Body of pancreas (tissue), 4 donors: Measurements from ENCODE around the gene PRR29. TPM values are rescaled to one million over a fixed set of nuclear protein-coding genes. Genes with fewer than 3 reads are reported as not detected.

Experiments
- ATAC-seq: fragments of 150-250 bp; one replicate; pipeline ENCODE4 v1.9.1; 2016
- DNase-seq, 4 donors: peaks; one replicate each; pipeline ENCODE4 v3.0.0-alpha.2; 2019
- H3K27ac ChIP-seq, 4 donors: fragments of 200-600 bp; sonication (generic); 1 replicate in 3 of 4; 2 replicates in 1 of 4; pipeline versions ENCODE4 v1.5.1 to v1.6.1; 2016 to 2019; ENCODE audit warnings: mild to moderate bottlenecking in 1 of 4, mixed read lengths in 1 of 4, moderate library complexity in 1 of 4
- H3K27me3 ChIP-seq, 2 donors: fragments of 200-600 bp; sonication (generic); one replicate each; pipeline ENCODE4 v1.6.0; 2016; ENCODE audit warnings: mild to moderate bottlenecking in 1 of 2
- H3K36me3 ChIP-seq, 2 donors: fragments of 200-600 bp; sonication (generic); replicated peaks in 1 of 2; 2 replicates each; pipeline ENCODE4 v1.5.1; 2016; ENCODE audit warnings: low read depth in 2 of 2; ENCODE audit not compliant: insufficient read depth in 1 of 2
- H3K4me1 ChIP-seq: fragments of 200-600 bp; sonication (generic); one replicate; pipeline ENCODE4 v1.6.0; 2016
- H3K4me3 ChIP-seq, 2 donors: fragments of 200-600 bp; sonication (generic); 1 replicate in 1 of 2; 2 replicates in 1 of 2; pipeline ENCODE4 v1.5.1; 2016 to 2019
- H3K9me3 ChIP-seq, 3 donors: fragments of 200-600 bp; sonication (generic); 1 replicate in 2 of 3; 2 replicates in 1 of 3; pipeline ENCODE4 v1.5.1; 2016
- POLR2A ChIP-seq, 3 donors: fragments of 450-650 bp; IDR thresholded peaks; one replicate each; pipeline ENCODE4 v1.6.1; 2016; ENCODE audit warnings: antibody characterized with exemption in 3 of 3, mild to moderate bottlenecking in 2 of 3
- WGBS, 2 donors: methylation state at CpG; one replicate each; pipeline ENCODE4 v1.1.5; 2017; 5-methylcytosine and 5-hydroxymethylcytosine counted together
- intact Hi-C: fragments of 100-400 bp; cut with DNase I; formaldehyde crosslinking; loops from one replicate; pipeline ENCODE4 v1.15.1; 2023
- total RNA-seq, 2 donors: library from RNA; depleted of rRNA; stranded (reverse); fragments of >200 nt; gene quantifications; one replicate each; pipeline ENCODE4 v1.1.0, GENCODE V29; 2016
- TF ChIP-seq, protein P1 (sequence below), 7 experiments: fragments of 450-650 bp in 4 of 7; fragments of 200-600 bp in 3 of 7; sonication (generic) in 3 of 7; IDR thresholded peaks; one replicate each; pipeline ENCODE4 v1.5.1; 2016 to 2019; ENCODE audit warnings: antibody characterized with exemption in 7 of 7

Gene PRR29
- total RNA-seq, 2 donors from 2014 or later: 0.52 to 1.6 TPM

DNA sequence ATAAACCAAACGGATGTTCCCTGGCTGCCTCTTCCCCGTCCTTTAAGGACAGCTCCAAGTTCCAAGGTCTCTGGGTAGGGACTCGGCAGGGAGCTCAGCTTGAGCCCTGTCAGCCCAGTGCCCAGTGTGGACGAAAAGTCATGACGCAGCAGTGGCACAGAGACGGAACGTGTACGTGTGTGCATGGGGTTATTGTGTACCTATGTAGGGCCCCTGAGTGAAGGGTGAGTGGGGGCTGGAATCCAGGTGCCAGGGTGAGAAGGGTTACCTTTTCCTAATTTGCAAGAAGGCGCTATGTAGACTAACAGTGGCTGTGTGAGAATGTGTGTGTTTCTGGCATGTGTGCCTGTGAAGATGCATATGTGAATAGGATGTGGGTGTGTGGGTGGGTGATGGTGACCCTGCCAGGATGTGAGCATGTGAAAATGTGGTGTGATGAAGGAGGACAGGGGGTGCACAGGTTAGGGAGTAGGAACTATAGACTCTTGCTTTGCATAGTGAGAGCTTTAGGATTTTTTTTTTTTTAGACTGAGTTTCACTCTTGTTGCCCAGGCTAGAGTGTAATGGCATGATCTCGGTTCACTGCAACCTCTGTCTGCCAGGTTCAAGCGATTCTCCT lies 31.4 kb upstream of the PRR29 start:
- Histone ChIP-seq H3K27me3 (no peaks in the 10 kb centered on the region), H3K36me3 (no peaks in the 10 kb centered on the region), H3K9me3 (no peaks in the 10 kb centered on the region), H3K4me1 (peaks cover 1% of the 10 kb centered on the region), H3K4me3 (no peak overlapping the region), H3K27ac (no peak overlapping the region)
- 62% methylated on average over 11 of the region's 11 CpGs for WGBS, 2 donors
- ATAC-seq (no peak), DNase-seq (no peak)
- TF ChIP-seq, protein P1, sequence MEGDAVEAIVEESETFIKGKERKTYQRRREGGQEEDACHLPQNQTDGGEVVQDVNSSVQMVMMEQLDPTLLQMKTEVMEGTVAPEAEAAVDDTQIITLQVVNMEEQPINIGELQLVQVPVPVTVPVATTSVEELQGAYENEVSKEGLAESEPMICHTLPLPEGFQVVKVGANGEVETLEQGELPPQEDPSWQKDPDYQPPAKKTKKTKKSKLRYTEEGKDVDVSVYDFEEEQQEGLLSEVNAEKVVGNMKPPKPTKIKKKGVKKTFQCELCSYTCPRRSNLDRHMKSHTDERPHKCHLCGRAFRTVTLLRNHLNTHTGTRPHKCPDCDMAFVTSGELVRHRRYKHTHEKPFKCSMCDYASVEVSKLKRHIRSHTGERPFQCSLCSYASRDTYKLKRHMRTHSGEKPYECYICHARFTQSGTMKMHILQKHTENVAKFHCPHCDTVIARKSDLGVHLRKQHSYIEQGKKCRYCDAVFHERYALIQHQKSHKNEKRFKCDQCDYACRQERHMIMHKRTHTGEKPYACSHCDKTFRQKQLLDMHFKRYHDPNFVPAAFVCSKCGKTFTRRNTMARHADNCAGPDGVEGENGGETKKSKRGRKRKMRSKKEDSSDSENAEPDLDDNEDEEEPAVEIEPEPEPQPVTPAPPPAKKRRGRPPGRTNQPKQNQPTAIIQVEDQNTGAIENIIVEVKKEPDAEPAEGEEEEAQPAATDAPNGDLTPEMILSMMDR (IDR thresholded peaks at IDR 0.05): no peak
- TF ChIP-seq POLR2A (IDR thresholded peaks at IDR 0.05): no peak
- intact Hi-C loops: no loop called here

DNA sequence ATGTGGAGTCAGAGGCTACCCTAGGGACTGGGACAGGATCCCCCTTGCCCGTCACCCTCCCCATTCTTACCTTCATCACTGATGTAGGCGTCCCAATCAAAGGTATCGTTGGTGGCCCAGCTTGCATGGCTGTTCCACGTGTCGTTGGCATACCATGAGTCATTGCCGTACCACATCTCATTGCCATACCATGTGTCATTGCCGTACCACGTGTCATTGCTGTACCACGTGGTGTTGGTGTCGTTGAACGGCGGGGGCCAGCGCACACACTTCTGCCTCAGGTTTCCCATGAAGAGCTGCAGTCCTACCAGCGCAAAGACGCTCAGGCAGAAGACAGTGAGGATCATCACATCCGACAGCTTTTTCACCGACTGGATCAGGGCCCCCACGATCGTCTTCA lies 30.2 kb upstream of the PRR29 start:
- no peak for ATAC-seq
- H3K4me1 ChIP-seq: no peaks in the 10 kb centered on the region
- TF ChIP-seq, protein P1 (IDR thresholded peaks at IDR 0.05): no peak
- no peak for TF ChIP-seq POLR2A (IDR thresholded peaks at IDR 0.05)
- no peaks in the 10 kb centered on the region for H3K9me3 ChIP-seq
- DNase-seq: no peak
- intact Hi-C loops: no loop called here
- no peak overlapping the region for H3K4me3 ChIP-seq
- WGBS, 2 donors: 83 to 84% methylated on average over 18 to 19 of the region's 19 CpGs
- no peak overlapping the region for H3K27ac ChIP-seq
- H3K36me3 ChIP-seq: no peaks in the 10 kb centered on the region
- no peaks in the 10 kb centered on the region for H3K27me3 ChIP-seq

DNA sequence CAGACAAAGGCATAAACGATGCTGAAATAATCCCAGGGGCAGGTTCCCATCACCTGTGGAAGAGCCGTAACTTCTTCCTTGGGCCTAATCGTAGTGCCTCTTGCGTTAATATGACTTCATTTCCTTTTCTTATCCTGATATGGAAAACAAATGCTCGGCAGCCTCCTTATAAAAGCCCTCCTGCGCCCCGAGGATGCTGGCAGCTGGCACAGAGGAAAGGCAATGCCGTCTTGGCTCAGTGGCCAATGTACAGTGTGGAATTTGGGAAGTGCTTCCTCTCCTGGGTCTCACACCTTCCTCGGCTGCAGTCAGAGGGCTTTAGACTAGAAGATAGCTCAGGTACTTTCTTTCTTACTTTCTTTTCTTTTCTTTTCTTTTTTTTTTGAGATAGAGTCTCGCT lies 28.9 kb upstream of the PRR29 start:
- no peak overlapping the region for H3K27ac ChIP-seq
- ATAC-seq (no peak), DNase-seq (no peak)
- TF ChIP-seq, protein P1 (IDR thresholded peaks at IDR 0.05): no peak
- TF ChIP-seq POLR2A (IDR thresholded peaks at IDR 0.05): no peak
- no peak overlapping the region for H3K4me3 ChIP-seq
- intact Hi-C loops: no loop called here
- 77 to 79% methylated on average over 10 of the region's 10 CpGs for WGBS, 2 donors
- H3K4me1 ChIP-seq: no peaks in the 10 kb centered on the region
- no peaks in the 10 kb centered on the region for H3K9me3 ChIP-seq
- no peaks in the 10 kb centered on the region for H3K27me3 ChIP-seq
- no peaks in the 10 kb centered on the region for H3K36me3 ChIP-seq

DNA sequence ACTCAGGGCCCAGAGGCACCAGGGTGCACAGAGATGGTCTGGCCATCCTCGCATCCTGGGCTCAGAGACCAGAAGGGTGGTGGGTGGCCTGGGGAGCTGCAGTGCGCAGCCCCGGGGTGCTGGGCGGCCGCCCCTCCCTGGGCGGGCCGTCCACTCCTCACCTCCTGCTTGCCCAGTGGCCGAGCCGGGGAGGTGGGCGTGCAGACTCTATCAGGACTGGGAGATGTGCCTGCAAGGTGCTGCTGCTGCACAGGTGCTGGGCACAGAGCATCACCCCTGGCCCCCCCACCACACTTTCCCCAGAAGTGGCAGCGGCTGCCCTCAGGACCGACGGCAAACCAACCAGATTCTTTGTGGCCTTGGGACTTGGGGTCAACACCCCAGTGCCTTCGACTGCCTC lies 25.4 kb upstream of the PRR29 start, which contains the start of gene SCN4A:
TSS of gene SCN4A (minus strand) at position 123 of the 400 bp plus-strand sequence. CDS start at position 46, 77 bp downstream.
- H3K9me3 ChIP-seq: no peaks in the 10 kb centered on the region
- no peak for TF ChIP-seq POLR2A (IDR thresholded peaks at IDR 0.05)
- TF ChIP-seq, protein P1 (IDR thresholded peaks at IDR 0.05): no peak
- ATAC-seq (no peak), DNase-seq (no peak)
- H3K36me3 ChIP-seq: no peaks in the 10 kb centered on the region
- intact Hi-C loops: no loop called here
- 70 to 91% methylated on average over 2 to 6 of the region's 14 CpGs for WGBS, 2 donors
- H3K27me3 ChIP-seq: no peaks in the 10 kb centered on the region
- H3K4me3 ChIP-seq: no peak within 1 kb of the TSS
- no peak within 1 kb of the TSS for H3K27ac ChIP-seq
- H3K4me1 ChIP-seq: no peaks in the 10 kb centered on the region

DNA sequence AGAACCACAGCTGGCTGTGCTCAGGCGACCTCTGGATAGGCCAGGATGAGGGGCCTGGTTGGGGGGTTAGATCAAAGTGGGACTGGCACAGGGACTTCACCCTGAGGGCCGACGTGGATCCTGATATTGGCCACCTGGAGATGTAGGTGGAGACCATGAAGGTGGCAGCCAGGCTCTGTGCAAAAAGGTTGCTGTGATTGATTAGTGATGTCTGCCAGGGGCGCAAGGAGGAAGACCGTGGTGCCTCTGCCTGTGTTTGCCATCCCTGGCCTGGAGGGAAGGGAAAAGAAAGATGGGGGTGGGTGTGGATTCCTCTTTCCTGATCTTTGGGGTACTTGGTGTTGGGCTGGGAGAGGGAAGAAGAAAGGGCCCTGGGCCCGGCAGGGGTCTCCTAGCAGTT lies 24.9 kb upstream of the PRR29 start:
- Histone ChIP-seq H3K27me3 (no peaks in the 10 kb centered on the region), H3K4me1 (no peaks in the 10 kb centered on the region), H3K9me3 (no peaks in the 10 kb centered on the region), H3K36me3 (no peaks in the 10 kb centered on the region), H3K4me3 (no peak overlapping the region), H3K27ac (no peak overlapping the region)
- no peak for TF ChIP-seq POLR2A (IDR thresholded peaks at IDR 0.05)
- TF ChIP-seq, protein P1 (IDR thresholded peaks at IDR 0.05): no peak
- WGBS, 2 donors: 84 to 89% methylated on average over 6 of the region's 6 CpGs
- intact Hi-C loops: no loop called here
- no peak for DNase-seq
- no peak for ATAC-seq
